OCI-M2 (cell line): Measurements from ENCODE around the gene LAMA3.

Experiments used
- DNase-seq: peaks from one replicate; lab custom pipeline; 2025; ENCODE audit not compliant: unreplicated experiment; lab: John Stamatoyannopoulos, UW

Gene LAMA3

DNA sequence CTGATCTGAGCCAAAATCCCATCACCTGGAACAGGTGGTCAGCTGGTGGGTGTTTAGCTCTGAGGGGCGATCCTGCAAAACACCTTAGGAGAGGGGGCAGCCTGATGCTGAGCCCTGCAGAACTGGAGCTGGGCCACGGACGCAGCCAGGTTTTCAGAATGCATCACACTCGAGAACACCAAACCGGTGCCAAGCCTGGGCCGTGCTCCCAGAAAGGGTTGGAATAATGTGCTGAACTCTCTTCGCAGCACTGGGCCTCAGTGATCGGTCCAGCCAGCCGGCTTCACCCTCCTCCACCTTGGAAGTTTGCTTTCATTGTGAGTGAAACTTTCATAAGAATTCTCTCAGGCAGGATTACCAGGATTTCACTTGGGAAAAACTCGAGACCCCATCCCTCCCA is 268.8 kb downstream of the LAMA3 start:
- DNase-seq = no peak

DNA sequence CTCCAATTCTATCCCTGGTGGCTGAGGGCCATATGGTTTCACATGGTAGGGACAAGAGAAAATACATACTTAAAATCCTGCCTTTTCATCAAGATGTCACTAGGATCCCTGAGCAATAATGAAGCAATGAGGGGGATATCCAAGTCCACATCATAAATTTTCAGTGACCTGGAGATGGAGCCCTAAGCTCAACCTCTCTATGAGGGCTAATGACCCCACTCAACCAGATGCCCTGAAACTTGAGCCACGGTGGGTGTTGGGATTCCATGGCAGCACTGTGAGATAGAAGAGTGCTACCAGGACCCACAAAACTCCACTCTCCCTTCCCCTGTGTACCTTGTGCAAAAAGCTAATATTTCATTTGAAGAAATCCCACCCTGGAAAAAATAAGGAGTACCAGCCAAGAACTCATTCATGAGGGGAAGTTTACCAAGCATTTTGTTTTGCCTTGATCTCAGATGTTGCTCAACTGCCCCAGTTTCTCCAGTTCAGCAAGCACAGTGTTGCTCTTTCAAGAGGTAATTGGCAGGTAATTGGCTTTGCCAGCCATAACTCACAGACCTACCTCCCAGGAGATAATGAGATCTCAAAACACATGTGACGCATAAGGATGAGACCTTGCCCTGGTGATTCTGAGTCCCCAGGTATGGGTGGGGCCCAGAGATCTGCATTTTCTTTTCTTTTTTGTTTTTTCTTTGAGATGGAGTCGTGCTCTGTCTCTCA is 274.4 kb downstream of the LAMA3 start:
- DNase-seq = no peak

DNA sequence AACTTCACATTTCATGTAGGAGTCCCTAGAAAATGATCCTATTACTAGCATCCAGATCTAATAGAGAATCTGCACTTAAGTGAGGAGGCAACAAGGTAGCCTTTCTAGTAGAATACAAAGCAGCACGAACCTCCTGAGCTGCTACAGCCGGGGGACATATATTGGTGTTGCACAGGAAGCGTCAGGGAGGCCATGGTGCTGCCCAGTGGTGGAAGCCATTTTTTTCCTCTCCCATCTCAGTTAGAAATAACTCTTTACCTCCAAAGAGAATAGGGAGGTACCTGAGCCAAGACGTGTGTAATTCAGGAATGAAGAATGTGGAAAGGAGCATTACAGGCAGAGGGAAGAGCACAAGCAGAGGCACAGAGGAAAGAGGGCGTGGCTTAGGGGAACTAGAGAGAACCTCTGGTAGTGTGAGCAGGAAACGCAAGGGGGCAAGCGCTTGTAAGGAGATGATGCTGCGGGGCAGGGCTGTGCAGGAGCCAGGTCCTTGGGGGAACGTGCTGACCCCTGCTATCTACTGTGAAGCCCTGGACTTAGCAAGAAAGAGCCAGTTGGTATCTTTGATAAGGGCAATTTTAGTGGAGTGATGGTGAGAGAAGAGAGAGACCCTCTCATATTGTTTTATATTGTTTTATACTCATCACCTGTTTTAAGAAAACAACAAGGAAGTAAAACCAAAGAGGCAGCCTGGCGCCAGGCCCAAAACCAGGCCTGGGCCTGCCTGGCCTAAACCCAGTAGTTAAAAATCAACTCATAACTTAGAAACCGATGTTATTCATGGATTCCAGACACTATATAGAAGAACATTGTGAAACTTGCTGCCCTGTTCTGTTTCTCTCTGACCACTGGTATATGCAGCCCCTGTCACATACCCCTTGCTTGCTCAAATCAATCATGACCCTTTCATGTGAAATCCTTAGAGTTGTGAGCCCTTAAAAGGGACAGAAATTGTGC is 275.3 kb downstream of the LAMA3 start:
- DNase-seq = no peak

DNA sequence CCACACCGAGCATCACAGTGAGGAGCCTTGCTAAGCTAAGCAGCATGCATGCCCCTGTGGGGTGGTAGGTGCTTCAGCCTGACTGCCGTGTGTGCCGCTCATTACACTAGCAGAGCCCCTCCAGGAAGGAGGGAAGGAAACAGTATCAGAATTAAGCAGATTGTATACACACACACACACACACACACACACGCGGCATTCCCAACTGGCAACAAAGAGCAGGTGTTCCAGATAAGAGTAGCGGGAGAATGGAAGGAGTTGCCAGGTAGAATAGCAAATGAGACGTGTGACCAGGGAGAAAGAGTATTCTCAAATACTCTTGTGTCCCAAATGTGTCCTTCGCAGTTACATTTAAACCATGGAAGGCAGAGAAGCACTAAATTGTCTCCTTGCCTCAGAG is 277.7 kb downstream of the LAMA3 start:
- no peak for DNase-seq

DNA sequence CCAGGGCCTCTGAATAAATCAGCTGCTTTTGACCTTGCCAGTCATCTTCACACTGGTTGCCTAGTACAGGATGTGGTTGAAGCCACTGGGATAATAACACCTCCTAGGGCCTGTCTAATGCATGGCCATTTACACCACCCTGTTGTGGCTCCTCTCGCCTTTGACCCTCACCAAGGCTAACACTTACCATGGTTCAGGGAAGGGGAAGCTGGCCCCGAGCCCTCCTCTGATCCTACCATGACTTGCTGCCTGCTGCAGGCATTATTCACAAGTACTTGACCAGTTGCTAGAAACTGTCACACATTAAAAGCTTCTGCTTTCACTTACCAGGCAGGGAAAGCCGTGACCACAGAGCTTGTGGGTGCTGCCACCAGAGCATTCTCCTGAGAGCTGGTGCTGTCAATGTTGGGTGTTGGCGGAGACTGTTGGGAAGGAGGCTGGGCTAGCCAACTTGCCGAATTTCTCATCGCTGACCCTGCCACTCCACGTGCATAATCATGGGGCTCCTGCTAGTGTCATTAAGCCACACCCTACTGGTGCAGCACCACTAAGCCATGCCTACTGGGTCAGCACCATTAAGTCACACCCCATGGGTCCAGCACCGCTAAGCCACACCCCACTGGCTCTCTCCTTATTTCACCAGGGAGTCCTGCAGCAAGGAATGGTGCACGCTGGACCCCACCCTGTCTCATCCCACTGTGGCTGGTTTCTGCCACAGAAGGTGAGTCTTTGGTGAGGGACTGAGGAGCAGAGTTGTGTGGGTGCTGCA is 278.3 kb downstream of the LAMA3 start:
- no peak for DNase-seq

DNA sequence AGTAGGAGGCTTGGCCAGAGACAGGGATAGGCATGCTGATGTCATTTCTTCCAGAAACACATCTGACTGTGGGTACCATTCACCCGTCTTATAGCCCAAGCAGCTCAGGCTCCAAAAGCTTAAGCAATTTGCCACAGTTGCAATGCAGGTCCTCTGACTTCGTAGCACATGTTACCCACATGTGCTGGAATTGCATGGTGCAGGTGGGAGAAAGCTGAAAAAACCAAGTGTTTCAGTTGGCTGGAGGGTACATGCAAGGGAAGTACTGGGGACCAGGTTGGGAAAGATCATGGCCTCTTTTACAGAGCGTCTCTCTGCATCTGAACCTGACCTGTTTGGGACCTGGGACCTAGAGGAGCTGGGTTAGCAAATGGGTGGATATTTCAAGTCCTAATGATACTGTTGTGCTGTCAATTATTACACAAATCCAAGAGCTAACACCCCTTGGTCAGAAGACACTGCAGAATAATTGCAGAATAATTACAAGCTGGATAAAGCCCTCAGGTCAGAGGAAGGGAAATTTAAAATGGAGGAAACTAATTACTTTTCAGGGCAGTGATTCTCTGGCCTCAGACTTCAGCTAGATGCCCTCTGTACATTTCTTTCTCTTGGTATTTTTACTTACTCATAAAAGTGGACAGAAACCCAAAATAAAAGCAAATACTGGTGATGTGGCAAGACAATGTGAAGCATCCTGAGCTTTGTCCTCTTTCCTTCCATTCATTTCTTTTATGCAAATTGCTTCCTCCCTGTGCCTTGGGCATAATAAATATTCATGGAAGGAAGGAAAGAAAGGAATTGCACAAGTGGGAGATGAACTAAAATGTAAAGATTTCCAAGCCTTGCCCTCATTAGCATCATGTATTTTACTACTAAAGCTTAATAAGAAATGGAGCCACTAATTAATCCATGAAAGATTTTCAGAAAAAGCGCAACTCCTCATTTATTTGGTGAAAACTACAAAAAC is 279.7 kb downstream of the LAMA3 start:
- no peak for DNase-seq

DNA sequence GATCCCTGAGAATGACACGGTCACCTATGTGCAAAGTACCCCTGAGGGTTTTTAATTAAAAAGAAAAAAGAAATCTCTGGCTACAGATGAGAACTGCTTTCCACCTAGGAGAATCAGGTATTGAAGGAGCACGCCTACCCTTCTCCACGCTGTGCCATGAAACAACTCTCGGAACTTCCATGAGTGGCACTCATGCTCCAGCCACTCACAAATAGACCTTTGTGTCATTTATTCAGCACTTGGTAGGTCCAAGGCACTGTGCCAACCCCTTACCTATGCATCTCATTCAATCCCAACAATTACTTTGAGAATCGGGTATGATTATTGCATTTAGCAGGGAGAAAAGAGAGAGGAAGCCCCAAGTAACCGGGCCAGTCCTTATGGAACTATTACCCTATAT is 280.4 kb downstream of the LAMA3 start:
- no peak for DNase-seq

DNA sequence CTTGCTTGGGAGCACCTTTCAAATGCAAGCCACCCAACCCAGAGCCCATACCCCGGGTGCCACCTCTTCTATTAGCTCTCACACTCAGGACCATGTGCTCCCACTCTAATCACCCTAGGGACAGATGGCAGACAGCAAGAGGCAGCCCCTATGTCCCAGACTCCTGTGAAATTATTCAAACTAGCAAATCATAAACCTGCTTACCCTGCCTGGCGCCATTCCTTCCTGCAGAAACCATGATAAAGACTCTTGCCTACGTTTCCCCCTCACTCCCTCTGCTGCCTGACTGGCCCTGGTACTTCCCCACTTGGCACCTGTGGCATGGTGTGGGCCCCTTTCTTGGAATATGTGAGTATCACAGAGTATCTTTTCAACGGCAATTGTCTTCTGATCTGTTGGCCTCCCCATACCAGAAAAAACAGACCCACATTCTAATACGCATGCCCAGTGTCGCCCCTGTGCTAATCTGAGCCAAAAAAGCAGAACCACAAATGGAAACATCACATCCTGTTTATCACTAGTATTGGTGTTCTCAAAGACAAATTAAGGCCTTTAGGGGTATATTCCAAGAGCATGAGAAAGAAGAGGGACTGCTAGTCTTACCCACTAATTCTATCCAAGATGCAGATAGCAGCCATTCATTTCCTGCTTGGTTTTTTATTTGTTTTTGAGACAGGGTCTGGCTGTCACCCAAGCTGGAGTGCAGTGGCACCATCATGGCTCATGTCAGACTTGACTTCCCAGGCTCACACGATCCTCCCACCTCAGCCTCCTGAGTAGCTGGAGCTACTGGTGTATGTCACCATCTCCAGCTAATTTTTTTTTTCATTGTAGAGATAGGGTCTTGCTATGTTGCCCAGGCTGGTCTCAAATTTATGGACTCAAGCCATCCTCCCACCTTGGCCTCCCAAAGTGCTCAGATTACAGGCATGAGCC is 281.2 kb downstream of the LAMA3 start:
- DNase-seq = no peak

DNA sequence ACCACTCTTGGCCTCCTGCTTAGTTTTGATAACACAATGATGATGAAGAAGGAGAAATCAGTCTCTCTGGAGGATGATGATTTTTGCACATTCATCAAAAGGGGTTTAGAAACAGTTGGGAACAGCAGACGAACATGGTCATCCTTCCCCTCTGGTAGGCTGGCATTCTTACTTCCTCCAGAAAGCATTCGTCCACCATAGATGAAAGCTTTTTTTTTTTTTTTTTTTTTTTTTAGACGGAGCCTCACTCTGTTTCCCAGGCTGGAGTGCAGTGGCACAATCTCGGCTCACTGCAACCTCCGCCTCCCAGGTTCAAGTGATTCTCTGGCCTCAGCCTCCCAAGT is 281.8 kb downstream of the LAMA3 start:
- DNase-seq = no peak

DNA sequence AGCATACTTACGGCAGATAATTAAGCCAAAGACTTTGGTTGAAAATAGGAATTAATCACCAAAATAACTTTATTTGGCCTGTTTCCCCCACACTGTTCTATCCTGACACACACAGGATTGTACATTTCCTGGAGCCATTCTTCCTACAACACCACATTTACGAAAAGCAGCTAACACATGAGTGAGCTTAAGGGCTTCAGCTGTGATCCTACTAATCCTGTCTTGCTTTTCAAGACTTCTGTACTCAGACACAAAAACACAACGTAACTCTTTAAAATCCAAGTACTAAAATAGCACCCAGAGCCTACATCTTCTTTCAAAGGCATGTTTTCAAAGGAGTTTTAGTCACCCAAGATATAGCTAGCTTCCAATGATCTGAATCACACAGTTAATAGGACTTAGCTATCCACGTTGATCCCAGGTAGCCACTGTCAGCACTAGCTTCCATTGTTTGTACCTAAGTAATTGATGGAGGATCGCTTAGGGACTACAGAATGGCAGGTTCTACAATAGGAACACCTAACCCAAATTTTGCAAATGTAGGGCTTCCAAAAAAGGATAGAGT is 282.5 kb downstream of the LAMA3 start:
- no peak for DNase-seq

DNA sequence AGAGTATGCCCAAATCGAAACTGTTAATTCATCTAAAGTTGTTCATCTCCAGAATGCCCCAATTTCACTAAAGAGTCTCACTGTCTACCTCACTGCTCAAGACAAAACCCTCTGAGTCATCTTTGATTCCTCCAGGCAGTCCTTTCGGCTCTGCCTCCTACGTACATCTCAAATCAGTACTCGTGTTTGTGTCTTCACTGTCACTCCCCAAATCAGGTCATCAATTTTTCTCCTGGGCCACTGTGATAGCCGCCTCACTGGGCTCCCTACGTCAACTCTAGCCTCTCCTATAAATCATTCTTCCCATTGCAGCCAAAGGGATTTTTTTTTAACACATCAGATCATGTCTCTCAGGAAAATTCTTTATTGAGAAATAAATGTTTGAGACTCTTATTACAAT is 283.2 kb downstream of the LAMA3 start:
- DNase-seq = no peak

DNA sequence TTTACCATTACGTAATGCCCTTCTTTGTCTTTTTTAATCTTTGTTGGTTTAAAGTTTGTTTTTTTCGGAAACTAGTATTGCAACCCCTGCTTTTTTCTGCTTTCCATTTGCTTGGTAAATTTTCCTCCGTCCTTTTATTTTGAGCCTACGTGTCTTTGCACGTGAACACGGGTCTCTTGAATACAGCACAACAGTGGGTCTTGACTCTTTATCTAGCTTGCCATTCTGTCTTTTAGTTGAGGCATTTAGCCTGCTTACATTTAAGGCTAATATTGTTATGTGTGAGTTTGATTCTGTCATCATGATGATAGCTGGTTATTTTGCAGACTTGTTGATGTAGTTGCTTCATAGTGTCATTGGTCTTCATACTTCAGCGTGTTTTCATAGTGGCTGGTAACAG is 287.9 kb downstream of the LAMA3 start:
- no peak for DNase-seq

DNA sequence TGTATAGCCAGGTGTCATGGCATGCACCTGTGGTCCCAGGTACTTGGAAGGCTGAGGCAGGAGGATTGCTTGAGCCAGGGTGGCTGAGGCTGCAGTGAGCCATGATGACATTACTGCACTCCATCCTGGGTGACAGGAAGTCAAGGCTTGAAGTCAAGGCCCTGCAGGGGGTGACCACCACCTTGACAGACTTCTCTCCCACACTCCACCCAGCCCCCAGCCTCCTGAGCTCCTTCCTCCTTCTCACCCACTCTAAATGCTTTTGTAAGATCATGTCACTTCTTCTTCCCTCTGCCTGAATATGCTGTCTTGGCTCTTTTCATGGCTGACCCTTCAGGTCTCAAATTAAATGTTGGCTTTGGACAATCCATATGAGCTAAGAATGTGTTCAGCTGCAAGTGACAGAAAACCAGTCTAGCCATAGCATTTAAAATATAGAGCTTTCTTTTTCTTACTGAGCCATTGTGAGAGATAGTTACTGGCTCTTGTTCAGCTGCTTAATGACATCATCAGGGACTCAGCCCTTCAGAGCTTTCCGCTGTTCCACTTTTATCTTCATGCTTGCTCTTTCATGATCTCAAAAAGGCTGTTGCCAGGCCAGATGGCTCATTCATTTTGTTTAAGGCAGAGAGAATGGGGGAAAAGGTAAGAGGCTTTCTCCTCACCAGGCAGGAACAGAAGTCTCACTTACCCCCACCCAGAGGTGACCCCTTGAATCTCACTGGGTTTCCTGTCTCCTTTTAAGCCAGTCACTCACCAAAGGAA is 288.6 kb downstream of the LAMA3 start:
- DNase-seq = no peak

DNA sequence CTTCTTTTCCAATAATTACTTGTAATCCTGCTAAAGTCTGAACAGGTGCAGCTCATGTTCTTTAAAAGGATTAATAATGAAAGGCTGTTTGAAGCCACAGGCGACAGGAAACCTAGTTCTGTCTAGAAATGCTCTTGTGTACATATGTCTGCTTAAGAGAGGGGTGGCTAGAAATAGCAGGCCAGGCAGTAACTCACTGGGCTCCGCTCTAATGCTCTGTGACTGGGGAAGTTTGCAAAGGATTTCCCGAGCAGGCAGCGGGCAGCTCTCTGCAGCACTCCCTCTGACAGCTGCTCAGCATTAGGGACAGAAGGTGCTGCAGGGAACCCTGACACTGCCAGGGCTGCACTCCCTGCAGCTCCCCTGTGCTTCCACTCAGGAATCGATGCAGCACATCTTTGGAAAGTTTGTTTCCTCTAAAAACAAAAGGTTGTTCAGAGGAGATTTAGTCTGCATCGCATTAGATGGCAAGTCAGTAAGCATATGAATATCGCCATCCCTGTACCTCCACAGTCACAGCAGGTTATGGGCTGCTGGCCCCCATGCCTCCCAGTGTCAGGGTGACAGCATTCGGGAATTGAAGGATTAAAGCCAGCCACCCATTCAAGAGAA is 292.2 kb downstream of the LAMA3 start:
- DNase-seq = no peak

DNA sequence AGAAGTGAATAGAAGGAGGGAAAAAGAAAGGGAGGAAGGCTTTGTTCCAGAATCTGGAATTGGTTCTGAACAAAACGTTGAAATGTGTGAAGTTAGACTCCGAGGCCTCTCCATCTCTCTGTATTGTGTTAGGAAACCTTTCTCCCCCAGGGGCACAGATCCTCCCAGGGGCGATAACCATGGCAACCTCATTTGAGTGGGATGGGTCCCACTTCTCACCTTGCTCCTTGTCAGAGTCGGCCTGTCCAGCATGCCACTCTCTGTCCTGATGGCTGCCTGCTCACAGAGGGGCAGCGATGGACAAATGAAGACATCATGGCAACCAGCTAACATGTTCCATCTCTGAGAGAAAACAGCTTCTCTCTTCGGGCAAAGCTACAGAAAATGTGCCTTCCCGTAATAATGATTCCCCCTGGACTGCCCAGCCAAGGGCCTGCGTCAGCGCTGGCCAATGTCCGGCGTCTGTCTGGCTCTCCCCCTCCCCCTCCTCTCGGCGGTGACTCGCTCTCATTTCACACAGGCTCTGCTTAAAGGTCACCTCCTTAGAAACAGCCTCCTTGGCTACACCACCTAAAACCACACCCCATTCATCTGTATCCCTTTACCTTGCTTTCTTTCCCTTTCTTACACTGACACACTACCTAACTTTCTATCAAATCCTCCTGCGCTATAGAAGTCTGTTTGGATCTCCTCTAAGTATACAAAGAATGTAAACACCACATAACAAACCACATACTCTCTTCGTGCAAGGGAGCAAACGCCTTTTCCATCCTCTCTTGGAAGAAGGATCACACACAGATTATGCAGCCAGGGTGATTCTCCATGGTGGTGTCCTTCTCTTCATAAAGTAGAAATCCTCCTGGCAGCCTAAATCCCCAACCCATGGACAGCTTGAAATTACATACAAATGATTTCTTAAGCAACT is 293.2 kb downstream of the LAMA3 start:
- no peak for DNase-seq

DNA sequence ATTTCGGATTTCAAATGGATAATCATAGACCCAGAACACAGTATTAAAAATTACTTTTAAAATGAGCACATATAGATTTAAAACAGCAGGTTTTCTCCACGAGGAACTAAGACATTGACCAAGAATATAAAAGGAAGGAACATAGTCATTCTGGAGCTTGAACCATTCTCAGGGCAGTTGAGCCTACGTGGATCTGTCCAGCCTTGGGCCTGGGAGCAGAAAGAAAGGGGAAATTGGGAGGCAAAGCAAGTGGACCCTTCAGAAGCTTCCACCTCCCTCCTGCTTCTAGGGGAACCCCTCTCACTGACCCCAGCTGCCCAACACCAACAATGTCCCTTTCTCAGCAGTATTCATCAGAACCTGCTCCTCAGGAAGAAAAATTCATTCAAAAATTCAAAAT is 293.9 kb downstream of the LAMA3 start:
- no peak for DNase-seq
